MM.1S (cell line): ENCODE data around the gene PSORS1C1.

Source experiments
- EZH2 ChIP-seq: fragments of 300-600 bp; sonication (generic); optimal IDR thresholded peaks from 2 replicates; pipeline ENCODE3; 2017; ENCODE audit warnings: low read depth, mild to moderate bottlenecking, antibody characterized with exemption, low read length, mixed read lengths
- TF ChIP-seq, protein P1 (sequence below): fragments of 300-600 bp; sonication (generic); IDR thresholded peaks from 2 replicates; pipeline ENCODE4 v1.5.1; 2016; ENCODE audit warnings: antibody characterized with exemption, low read length, mixed read lengths

DNA sequence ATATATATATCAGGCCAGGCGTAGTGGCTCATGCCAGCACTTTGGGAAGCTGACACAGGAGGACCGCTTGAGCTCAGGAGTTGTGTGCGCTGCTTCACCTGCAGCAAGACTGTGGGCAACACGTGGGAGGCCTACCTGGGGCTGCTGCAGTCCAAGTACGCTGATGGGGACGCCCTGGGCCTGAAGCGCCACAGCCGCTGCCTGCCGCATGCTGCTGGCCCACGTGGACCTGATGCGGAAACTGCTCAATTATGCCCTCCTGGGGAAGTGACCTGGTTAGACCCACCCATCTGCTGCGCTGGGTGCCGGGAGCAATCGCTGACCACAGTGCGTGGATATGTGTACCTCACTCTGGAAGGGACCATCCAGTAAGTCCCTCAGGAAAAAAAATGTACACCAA is 26.0 kb downstream of the PSORS1C1 start:
- TF ChIP-seq EZH2: no peak
- TF ChIP-seq, protein P1, sequence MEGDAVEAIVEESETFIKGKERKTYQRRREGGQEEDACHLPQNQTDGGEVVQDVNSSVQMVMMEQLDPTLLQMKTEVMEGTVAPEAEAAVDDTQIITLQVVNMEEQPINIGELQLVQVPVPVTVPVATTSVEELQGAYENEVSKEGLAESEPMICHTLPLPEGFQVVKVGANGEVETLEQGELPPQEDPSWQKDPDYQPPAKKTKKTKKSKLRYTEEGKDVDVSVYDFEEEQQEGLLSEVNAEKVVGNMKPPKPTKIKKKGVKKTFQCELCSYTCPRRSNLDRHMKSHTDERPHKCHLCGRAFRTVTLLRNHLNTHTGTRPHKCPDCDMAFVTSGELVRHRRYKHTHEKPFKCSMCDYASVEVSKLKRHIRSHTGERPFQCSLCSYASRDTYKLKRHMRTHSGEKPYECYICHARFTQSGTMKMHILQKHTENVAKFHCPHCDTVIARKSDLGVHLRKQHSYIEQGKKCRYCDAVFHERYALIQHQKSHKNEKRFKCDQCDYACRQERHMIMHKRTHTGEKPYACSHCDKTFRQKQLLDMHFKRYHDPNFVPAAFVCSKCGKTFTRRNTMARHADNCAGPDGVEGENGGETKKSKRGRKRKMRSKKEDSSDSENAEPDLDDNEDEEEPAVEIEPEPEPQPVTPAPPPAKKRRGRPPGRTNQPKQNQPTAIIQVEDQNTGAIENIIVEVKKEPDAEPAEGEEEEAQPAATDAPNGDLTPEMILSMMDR: no peak
